Prostate gland (tissue), 2 donors: ENCODE measurements around the gene SLC45A3.

Experiments
- POLR2A ChIP-seq: fragments of 450-650 bp; IDR thresholded peaks from one replicate; pipeline ENCODE4 v1.6.1; 2016; ENCODE audit warnings: antibody characterized with exemption, mild to moderate bottlenecking
- POLR2AphosphoS5 ChIP-seq: sonication (generic); formaldehyde crosslinking; IDR thresholded peaks from one replicate; pipeline ENCODE4 v1.6.1; 2017; ENCODE audit warnings: antibody characterized with exemption
- TF ChIP-seq, protein P1 (sequence below), 4 experiments: fragments of 200-600 bp in 2 of 4; fragments of 450-650 bp in 2 of 4; sonication (generic) in 2 of 4; IDR thresholded peaks; 1 replicate in 3 of 4; 2 replicates in 1 of 4; pipeline ENCODE4 v1.5.1; 2016 to 2019; ENCODE audit warnings: antibody characterized with exemption in 4 of 4, mild to moderate bottlenecking in 2 of 4, moderate library complexity in 2 of 4

DNA sequence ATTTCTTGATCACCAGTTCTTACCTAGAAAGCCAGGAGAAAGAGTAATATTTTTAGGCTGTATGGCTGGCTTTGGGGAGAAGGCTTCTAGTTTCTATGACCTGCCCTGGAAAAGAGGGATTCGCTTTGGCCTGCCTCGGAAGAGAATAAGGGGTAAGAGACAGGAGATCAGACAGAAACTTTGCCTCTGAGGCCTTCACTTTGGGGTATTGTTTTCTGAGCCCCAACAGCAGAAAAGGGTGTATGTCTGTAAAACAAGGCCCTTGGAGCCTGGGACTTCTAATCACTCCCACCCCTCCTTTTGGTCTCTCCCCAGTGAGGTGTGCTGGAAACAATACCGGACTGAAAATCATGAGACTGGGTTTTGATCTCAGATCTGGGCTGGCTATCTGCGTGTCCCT lies 5.1 kb downstream of the SLC45A3 start:
- TF ChIP-seq, protein P1, sequence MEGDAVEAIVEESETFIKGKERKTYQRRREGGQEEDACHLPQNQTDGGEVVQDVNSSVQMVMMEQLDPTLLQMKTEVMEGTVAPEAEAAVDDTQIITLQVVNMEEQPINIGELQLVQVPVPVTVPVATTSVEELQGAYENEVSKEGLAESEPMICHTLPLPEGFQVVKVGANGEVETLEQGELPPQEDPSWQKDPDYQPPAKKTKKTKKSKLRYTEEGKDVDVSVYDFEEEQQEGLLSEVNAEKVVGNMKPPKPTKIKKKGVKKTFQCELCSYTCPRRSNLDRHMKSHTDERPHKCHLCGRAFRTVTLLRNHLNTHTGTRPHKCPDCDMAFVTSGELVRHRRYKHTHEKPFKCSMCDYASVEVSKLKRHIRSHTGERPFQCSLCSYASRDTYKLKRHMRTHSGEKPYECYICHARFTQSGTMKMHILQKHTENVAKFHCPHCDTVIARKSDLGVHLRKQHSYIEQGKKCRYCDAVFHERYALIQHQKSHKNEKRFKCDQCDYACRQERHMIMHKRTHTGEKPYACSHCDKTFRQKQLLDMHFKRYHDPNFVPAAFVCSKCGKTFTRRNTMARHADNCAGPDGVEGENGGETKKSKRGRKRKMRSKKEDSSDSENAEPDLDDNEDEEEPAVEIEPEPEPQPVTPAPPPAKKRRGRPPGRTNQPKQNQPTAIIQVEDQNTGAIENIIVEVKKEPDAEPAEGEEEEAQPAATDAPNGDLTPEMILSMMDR (IDR thresholded peaks at IDR 0.05) = no peak
- no peak for TF ChIP-seq POLR2A
- no peak for TF ChIP-seq POLR2AphosphoS5
